Stomach smooth muscle (tissue), 2 donors: Measurements from ENCODE around the gene NAGLU.

Experiments
- H3K27ac ChIP-seq: one replicate; pipeline ENCODE4 v1.7.0; 2013; ENCODE audit warnings: mild to moderate bottlenecking, low read length, inconsistent platforms
- H3K27me3 ChIP-seq, 2 donors: one replicate each; pipeline ENCODE4 v1.7.0; 2013; ENCODE audit warnings: low read length in 2 of 2; ENCODE audit not compliant: insufficient read depth in 2 of 2, control insufficient read depth in 1 of 2
- H3K36me3 ChIP-seq, 2 donors: one replicate each; pipeline ENCODE4 v1.7.0; 2013; ENCODE audit warnings: low read length in 2 of 2; ENCODE audit not compliant: control insufficient read depth in 2 of 2, insufficient read depth in 2 of 2
- H3K4me1 ChIP-seq: one replicate; pipeline ENCODE4 v1.7.0; 2013; ENCODE audit warnings: low read length; ENCODE audit not compliant: control insufficient read depth, insufficient read depth
- H3K4me3 ChIP-seq, 2 donors: one replicate each; pipeline ENCODE4 v1.7.0; 2013; ENCODE audit warnings: low read length in 2 of 2
- H3K9ac ChIP-seq, 2 donors: one replicate each; pipeline ENCODE4 v1.7.0; 2013; ENCODE audit warnings: low read length in 2 of 2, mild to moderate bottlenecking in 1 of 2
- H3K9me3 ChIP-seq, 2 donors: one replicate each; pipeline ENCODE4 v1.7.0; 2013; ENCODE audit warnings: low read length in 2 of 2; ENCODE audit not compliant: control insufficient read depth in 2 of 2
- donor health status: healthy.
- donor health status: Pancreatic carcinoma.

NAGLU gene

GRCh38 chr17:42536048-42536371 is at the start of gene NAGLU:
Gene NAGLU (plus strand): TSS chr17:42536241. CDS start chr17:42536273, 32 bp downstream.
- H3K27ac ChIP-seq: peak within 1 kb of the TSS; percentile 89
- peak within 1 kb of the TSS; percentile 74 to 84 for H3K9ac ChIP-seq
- peaks cover 32% of the 10 kb centered on the region for H3K4me1 ChIP-seq
- H3K9me3 ChIP-seq: no peaks in the 10 kb centered on the region
- H3K36me3 ChIP-seq: peaks cover 5 to 15% of the 10 kb centered on the region in 2 donors
- no peaks in the 10 kb centered on the region for H3K27me3 ChIP-seq
- H3K4me3 ChIP-seq: peak within 1 kb of the TSS; percentile 71 to 80

- Histone ChIP-seq H3K4me3 (no peak overlapping the region), H3K27me3 (no peaks in the 10 kb centered on the region), H3K9ac (no peak overlapping the region), H3K9me3 (no peaks in the 10 kb centered on the region), H3K4me1 (peaks cover under 1% of the 10 kb centered on the region), H3K27ac (no peak overlapping the region), H3K36me3 (peaks cover 49 to 55% of the 10 kb centered on the region in 2 donors)
Measured at GRCh38 chr17:42488032-42488431, 48.0 kb upstream of the NAGLU start.

GRCh38 chr17:42493319-42493718 is 42.7 kb upstream of the NAGLU start:
- Histone ChIP-seq H3K27me3 (no peaks in the 10 kb centered on the region), H3K9ac (no peak overlapping the region), H3K4me3 (no peak overlapping the region), H3K36me3 (peaks cover 36 to 42% of the 10 kb centered on the region in 2 donors), H3K27ac (no peak overlapping the region), H3K9me3 (no peaks in the 10 kb centered on the region), H3K4me1 (no peaks in the 10 kb centered on the region)

GRCh38 chr17:42494673-42495072 is 41.4 kb upstream of the NAGLU start:
- peaks cover 30 to 33% of the 10 kb centered on the region in 2 donors for H3K36me3 ChIP-seq

GRCh38 chr17:42498828-42499227 is 37.2 kb upstream of the NAGLU start:
- H3K27me3 ChIP-seq: no peaks in the 10 kb centered on the region
- no peak overlapping the region for H3K4me3 ChIP-seq
- no peak overlapping the region for H3K9ac ChIP-seq
- H3K36me3 ChIP-seq: peaks cover 38 to 51% of the 10 kb centered on the region in 2 donors
- H3K27ac ChIP-seq: no peak overlapping the region
- no peaks in the 10 kb centered on the region for H3K9me3 ChIP-seq
- H3K4me1 ChIP-seq: no peaks in the 10 kb centered on the region

More at GRCh38 chr17:42494673-42495072, 41.4 kb upstream of the NAGLU start:
- no peak overlapping the region for H3K27ac ChIP-seq
- H3K4me3 ChIP-seq: no peak overlapping the region
- H3K4me1 ChIP-seq: no peaks in the 10 kb centered on the region
- no peaks in the 10 kb centered on the region for H3K9me3 ChIP-seq
- H3K9ac ChIP-seq: no peak overlapping the region
- no peaks in the 10 kb centered on the region for H3K27me3 ChIP-seq

GRCh38 chr17:42502091-42502490 is 34.0 kb upstream of the NAGLU start:
- H3K27me3 ChIP-seq: no peaks in the 10 kb centered on the region
- no peak overlapping the region for H3K27ac ChIP-seq
- H3K9me3 ChIP-seq: no peaks in the 10 kb centered on the region
- peaks cover 3% of the 10 kb centered on the region for H3K4me1 ChIP-seq
- H3K9ac ChIP-seq: no peak overlapping the region
- H3K4me3 ChIP-seq: no peak overlapping the region
- H3K36me3 ChIP-seq: peaks cover 40 to 43% of the 10 kb centered on the region in 2 donors

GRCh38 chr17:42502926-42503325 is 33.1 kb upstream of the NAGLU start:
- peaks cover 43 to 50% of the 10 kb centered on the region in 2 donors for H3K36me3 ChIP-seq
- no peak overlapping the region for H3K9ac ChIP-seq
- no peaks in the 10 kb centered on the region for H3K9me3 ChIP-seq
- H3K4me3 ChIP-seq: no peak overlapping the region
- peaks cover 3% of the 10 kb centered on the region for H3K4me1 ChIP-seq
- H3K27me3 ChIP-seq: no peaks in the 10 kb centered on the region
- H3K27ac ChIP-seq: no peak overlapping the region

GRCh38 chr17:42507671-42508070 is 28.4 kb upstream of the NAGLU start:
- Histone ChIP-seq H3K27me3 (no peaks in the 10 kb centered on the region), H3K4me1 (peaks cover 8% of the 10 kb centered on the region), H3K4me3 (no peak overlapping the region), H3K27ac (no peak overlapping the region), H3K9ac (no peak overlapping the region), H3K9me3 (no peaks in the 10 kb centered on the region), H3K36me3 (peaks cover 47 to 51% of the 10 kb centered on the region in 2 donors)

GRCh38 chr17:42508426-42509165 is 27.4 kb upstream of the NAGLU start:
- no peaks in the 10 kb centered on the region for H3K9me3 ChIP-seq
- no peak overlapping the region for H3K9ac ChIP-seq
- peaks cover 14% of the 10 kb centered on the region for H3K4me1 ChIP-seq
- H3K27me3 ChIP-seq: no peaks in the 10 kb centered on the region
- no peak overlapping the region for H3K27ac ChIP-seq
- no peak overlapping the region for H3K4me3 ChIP-seq
- H3K36me3 ChIP-seq: peaks cover 40 to 46% of the 10 kb centered on the region in 2 donors

GRCh38 chr17:42509409-42509808 is 26.6 kb upstream of the NAGLU start:
- no peaks in the 10 kb centered on the region for H3K27me3 ChIP-seq
- H3K27ac ChIP-seq: no peak overlapping the region
- peaks cover 15% of the 10 kb centered on the region for H3K4me1 ChIP-seq
- peak overlapping the region in 1 of 2 donors; percentile 2 for H3K9ac ChIP-seq
- H3K4me3 ChIP-seq: no peak overlapping the region
- H3K36me3 ChIP-seq: peaks cover 37 to 50% of the 10 kb centered on the region in 2 donors
- no peaks in the 10 kb centered on the region for H3K9me3 ChIP-seq

- Histone ChIP-seq H3K36me3 (peaks cover 33 to 50% of the 10 kb centered on the region in 2 donors), H3K9me3 (no peaks in the 10 kb centered on the region), H3K4me3 (no peak overlapping the region), H3K9ac (no peak overlapping the region), H3K27me3 (no peaks in the 10 kb centered on the region), H3K4me1 (peaks cover 15% of the 10 kb centered on the region), H3K27ac (no peak overlapping the region)
Measured at GRCh38 chr17:42509841-42510240, 26.2 kb upstream of the NAGLU start.
